ENCODE results near the gene GRK6. TPM values are rescaled to one million over a fixed set of nuclear protein-coding genes. Genes with fewer than 3 reads are reported as not detected.

The GRK6 gene
- total RNA-seq, 1 donor from 2014 or later = 43.0 TPM

DNA sequence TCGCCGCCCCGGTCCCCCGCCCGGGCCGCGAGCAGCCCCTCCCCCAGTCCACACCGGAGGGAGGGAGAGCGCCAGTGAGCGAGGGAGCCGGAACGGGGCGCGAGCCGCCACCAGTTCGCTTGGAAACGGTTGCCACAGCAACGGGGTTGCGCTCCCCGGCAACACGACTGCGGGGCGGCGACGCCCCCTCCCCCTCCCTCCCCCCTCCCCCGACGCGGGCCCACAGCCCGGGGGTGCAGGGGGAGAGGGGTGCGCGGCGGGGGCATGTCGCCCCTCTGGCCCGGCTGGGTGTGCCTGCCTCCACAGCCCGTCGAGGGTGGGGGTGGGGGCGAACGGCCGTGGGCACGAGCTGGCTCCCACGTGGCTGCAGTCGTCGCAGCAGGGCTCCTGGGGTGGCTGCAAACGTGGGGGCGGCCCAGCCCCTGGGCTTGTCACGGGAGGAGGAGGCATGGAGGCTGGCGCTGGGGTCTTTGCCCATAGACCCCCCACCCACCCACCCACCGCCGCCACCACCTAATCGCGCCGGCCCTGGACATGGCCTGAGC, 20.7 kb downstream of the GRK6 start:
- H3K27me3 Mint-ChIP-seq = peaks cover 13% of the 10 kb centered on the region
- peak overlapping the region; percentile 71 for H3K4me3 Mint-ChIP-seq (ENCODE audit: low read depth)

DNA sequence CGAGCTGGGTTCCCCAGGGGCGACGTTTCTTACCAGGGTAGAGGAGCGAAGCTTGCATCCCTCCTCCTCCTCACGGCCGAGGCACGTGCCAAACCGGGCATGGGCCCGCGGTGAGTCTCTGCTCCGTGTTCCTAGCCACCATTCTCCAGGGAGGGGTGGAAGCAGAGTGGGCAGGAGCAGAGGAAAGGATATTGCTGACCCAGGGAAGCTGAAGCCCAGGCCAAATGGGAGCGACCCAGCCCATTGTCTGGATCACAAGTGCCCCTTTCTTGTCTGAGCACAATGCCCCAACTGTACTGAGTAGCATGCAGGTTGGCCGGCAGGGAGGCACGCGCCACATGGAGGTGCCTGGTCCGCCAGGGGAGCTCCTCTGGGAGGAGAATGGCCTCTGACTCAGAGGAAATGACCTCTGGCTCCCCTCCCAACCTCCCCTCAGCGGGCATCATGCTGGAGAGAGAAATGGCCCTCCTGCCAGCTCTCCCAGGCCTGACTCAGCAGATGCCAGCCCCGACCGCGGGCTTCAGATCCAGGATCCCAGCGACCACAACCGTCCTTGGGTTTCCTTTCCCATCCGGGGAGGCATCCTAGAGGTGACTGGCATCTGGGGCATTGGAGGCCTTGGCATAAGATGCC, 21.3 kb downstream of the GRK6 start:
- H3K27ac Mint-ChIP-seq = peak overlapping the region; percentile 78
- H3K27me3 Mint-ChIP-seq = peaks cover 13% of the 10 kb centered on the region
- peak; percentile 52 for DNase-seq (ENCODE audit: low spot score, unreplicated experiment)

More for the DNA sequence above, 20.7 kb downstream of the GRK6 start:
- Mint-ChIP-seq H3K36me3 (ENCODE audit: insufficient read depth) (peaks cover 1% of the 10 kb centered on the region), H3K27ac (no peak overlapping the region), H3K4me1 (ENCODE audit: low read depth) (peaks cover 13% of the 10 kb centered on the region), H3K9me3 (ENCODE audit: low read depth) (no peaks in the 10 kb centered on the region)
- DNase-seq (ENCODE audit: low spot score, unreplicated experiment) = peak; percentile 56
- TF ChIP-seq, protein P1, sequence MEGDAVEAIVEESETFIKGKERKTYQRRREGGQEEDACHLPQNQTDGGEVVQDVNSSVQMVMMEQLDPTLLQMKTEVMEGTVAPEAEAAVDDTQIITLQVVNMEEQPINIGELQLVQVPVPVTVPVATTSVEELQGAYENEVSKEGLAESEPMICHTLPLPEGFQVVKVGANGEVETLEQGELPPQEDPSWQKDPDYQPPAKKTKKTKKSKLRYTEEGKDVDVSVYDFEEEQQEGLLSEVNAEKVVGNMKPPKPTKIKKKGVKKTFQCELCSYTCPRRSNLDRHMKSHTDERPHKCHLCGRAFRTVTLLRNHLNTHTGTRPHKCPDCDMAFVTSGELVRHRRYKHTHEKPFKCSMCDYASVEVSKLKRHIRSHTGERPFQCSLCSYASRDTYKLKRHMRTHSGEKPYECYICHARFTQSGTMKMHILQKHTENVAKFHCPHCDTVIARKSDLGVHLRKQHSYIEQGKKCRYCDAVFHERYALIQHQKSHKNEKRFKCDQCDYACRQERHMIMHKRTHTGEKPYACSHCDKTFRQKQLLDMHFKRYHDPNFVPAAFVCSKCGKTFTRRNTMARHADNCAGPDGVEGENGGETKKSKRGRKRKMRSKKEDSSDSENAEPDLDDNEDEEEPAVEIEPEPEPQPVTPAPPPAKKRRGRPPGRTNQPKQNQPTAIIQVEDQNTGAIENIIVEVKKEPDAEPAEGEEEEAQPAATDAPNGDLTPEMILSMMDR (IDR thresholded peaks at IDR 0.05; ENCODE audit: unreplicated experiment) = no peak

DNA sequence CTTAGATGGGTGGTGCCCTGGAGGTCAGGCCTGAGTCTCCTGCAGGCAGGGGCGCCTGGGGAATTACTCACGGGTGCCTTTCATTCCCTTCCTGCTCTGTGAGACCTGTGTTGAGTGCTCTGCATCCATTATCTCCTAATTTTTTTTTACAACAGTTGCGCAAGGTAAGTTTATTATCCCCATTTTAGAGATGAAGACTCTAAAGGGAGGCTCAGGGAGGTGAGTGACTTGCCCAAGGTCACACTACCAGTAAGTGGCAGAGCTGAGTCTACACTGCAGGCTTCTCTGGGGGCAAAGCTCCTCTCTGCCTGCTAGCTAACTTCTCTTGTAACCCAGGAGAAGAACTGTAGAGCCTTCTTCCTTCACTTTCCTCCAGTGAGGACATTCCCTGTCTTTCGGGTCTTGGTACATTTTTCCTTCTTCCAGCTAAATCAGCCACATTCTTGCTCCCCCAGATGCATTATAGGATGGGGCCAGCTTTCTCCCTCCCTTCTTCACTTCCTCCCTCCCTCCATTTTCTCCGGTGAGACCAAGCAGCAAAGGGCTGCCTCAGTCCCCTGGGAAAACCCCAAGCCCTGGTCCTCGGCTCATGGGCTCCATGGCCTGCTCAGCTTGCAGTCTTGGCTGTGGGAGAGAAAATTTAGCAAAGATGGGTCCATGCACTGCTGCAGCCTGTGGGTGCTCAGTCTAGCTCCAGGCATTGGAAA, 21.9 kb downstream of the GRK6 start:
- H3K27me3 Mint-ChIP-seq = peaks cover 13% of the 10 kb centered on the region
- H3K4me3 Mint-ChIP-seq (ENCODE audit: low read depth) = peak overlapping the region; percentile 71
- H3K27ac Mint-ChIP-seq = peak overlapping the region; percentile 82
- H3K4me1 Mint-ChIP-seq (ENCODE audit: low read depth) = peaks cover 15% of the 10 kb centered on the region
- TF ChIP-seq, protein P1 (IDR thresholded peaks at IDR 0.05; ENCODE audit: unreplicated experiment) = no peak
- DNase-seq (ENCODE audit: low spot score, unreplicated experiment) = no peak
- no peaks in the 10 kb centered on the region for H3K9me3 Mint-ChIP-seq (ENCODE audit: low read depth)
- H3K36me3 Mint-ChIP-seq (ENCODE audit: insufficient read depth) = peaks cover 1% of the 10 kb centered on the region

More for the DNA sequence above, 21.3 kb downstream of the GRK6 start:
- H3K4me1 Mint-ChIP-seq (ENCODE audit: low read depth) = peaks cover 13% of the 10 kb centered on the region
- H3K36me3 Mint-ChIP-seq (ENCODE audit: insufficient read depth) = peaks cover 1% of the 10 kb centered on the region
- peak overlapping the region; percentile 71 for H3K4me3 Mint-ChIP-seq (ENCODE audit: low read depth)
- TF ChIP-seq, protein P1 (IDR thresholded peaks at IDR 0.05; ENCODE audit: unreplicated experiment) = no peak
- no peaks in the 10 kb centered on the region for H3K9me3 Mint-ChIP-seq (ENCODE audit: low read depth)

DNA sequence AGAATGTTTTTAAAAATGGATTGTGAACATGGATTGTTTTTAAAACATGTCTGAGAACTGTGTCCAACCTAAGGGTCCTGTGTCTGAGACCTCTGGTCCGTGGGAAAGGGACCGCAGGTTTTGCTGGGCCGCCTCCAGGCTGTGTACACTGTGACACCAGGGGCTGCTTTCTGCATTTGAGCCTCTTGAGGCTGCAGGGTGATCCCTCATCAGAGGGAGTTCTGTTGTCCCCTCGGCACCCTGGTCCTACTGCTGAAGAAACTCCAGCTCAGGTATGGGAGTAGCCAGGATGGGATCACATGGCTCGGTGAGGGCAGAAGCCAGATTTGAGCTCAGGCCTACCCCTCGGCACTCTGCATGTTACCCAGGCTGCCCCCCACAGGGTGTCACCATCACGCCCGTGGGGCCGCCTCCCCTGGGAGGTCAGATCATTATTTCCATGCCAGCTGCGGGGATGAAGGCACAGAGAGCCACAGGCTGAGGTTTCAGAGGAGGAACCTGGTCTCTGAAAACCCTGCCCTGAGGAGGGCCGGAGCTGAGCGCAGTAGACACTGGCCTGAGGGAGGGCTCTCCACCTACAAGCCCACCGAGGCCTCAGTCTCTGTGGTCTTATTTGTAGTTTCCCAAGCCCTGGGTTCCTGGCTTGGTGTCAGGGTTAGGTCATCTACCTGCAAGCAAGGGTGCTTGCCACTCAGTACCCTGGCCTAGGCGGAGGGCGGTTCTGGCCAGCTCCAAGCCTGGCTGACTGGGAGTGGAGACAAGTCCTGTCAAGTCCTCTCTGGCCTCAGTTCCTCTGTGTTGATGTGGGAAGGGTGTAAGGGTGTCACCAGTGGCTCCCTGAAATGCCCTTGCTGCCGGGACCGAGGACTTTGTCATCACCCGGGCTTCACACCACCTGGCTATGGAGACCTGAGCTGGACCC, 22.9 kb downstream of the GRK6 start:
- H3K27ac Mint-ChIP-seq = no peak overlapping the region
- no peak for DNase-seq (ENCODE audit: low spot score, unreplicated experiment)
- H3K27me3 Mint-ChIP-seq = peaks cover 13% of the 10 kb centered on the region
- no peak overlapping the region for H3K4me3 Mint-ChIP-seq (ENCODE audit: low read depth)
- no peaks in the 10 kb centered on the region for H3K9me3 Mint-ChIP-seq (ENCODE audit: low read depth)
- TF ChIP-seq, protein P1 (IDR thresholded peaks at IDR 0.05; ENCODE audit: unreplicated experiment) = no peak
- peaks cover 18% of the 10 kb centered on the region for H3K4me1 Mint-ChIP-seq (ENCODE audit: low read depth)
- peaks cover 1% of the 10 kb centered on the region for H3K36me3 Mint-ChIP-seq (ENCODE audit: insufficient read depth)
